HG03175 (cell line): Measurements from ENCODE around the gene ERN1.

ENCODE experiments used
- ATAC-seq: cut with Tn5 transposase; IDR thresholded peaks from one replicate; pipeline ENCODE4 v1.9.1; 2021; ENCODE audit warnings: mild to moderate bottlenecking, moderate library complexity; ENCODE audit not compliant: unreplicated experiment

The ERN1 gene

DNA sequence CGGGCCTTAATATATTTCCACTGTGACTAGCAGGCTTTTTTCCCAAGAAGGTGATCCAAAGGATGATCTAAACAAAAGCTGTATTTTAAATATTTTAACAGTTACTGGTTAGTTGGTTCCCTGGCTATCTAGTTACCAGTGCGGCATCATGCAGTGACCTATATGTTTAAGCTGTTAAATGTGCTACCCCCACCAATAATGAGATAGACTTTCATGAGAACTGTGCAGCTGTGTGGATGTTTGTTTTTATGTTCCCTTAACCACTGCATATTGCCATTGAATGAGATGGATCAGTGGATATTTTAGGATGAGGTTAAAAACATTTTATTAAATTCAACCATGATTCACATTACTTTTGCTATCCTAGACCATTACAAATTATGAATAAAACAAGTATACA is 16.9 kb downstream of the ERN1 start:
- ATAC-seq: no peak

DNA sequence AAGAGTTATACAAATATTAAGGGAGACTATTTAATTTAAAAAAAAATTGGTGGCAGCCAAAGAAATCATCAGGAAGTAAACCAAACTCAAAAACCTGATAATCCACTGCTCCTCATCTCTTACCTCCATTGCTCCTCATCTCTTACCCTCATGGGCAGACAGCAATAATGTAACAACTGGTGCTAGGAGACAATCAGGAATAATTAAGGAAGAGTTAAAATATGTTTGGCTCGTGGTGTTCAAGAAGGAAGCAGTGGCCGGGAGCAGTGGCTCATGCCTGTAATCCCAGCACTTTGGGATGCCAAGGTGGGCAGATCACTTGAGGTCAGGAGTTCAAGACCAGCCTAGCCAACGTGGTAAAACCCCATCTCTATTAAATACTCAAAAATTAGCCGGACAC is 18.1 kb downstream of the ERN1 start:
- ATAC-seq: no peak

DNA sequence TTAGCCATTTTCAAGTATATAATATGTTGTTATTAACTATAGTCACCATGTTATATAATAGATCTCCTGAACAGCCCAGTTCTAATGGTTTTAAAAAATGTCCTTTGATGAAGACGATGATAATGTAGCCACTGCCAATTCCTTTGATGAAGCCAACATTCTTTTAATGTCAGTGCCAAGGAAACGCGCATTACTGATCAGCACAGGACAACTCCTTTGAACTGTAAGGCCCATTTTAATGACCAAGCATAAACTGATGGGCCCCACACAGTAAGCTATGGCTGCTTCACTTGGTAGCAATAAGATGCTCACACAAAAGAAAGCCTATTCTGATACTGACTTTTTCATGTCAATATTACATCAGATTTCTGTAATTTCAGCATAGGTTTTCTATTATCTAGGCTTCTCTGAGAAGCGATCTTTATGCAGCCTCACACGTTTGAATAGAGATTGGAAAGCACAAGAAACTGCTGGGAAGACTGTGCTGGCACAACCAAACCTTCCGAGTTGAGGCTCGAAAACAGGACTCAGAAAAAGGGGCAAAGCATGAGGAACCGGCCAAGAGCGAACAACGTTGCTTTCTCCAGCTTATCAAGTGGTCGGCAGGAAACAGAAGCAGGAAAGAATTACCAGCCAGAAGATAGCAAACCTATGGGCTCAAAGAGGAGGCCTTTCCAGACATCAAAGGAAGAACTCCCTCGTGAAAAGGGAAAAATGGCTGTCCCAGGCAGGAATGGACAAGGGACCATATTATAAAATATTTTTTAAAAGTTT is 19.4 kb downstream of the ERN1 start:
- no peak for ATAC-seq

DNA sequence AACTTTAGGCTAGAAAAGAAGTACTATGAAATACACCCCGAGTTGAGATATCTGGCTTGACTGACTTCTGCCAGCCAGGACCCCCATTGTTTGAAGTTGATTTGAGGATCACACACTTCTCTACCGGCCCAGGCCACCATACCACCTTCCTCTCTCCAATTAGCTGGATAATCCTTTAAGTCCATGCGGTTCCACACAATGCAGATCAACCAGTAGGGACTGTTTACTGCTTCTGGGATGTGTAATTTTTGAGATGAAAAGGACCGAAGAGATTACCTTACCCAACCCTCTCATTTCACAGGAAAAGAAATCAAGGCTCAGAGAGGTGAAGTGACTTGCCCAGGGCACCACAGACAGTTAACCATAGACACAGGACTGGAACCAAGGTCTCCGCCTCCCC is 20.5 kb downstream of the ERN1 start:
- ATAC-seq: no peak

DNA sequence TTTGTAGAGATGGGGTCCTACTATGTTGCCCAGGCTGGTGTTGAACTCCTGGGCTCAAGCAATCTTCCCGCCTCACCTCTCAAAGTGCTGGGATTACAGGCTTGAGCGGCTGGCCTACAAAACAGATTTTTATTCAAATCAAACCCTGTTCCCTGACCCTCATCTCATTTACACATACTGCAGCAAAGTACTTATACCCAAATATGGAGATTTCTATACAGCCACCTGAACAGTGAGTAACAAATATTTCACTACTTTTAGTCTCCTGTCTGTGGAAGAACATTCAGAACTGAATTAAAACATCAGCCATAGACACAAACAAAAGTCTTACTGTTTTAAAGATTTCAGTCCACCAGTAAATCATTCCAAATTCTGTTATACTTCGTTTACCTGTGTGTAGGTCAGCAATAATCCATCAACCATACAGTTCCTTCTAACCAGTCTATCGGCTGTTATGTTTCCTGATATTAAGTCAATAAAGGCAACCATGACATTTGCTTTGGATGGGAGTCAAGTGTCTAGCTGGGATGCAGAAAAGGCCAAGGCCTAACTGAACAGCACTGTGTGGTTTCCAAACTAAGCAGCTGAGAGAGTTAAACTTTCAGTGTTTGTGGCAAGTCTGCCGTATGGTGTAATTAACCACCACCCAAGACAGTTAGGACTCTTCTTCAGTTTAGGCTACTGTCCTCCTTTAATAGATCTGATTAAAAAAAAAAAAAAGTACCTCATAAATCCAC is 22.3 kb downstream of the ERN1 start:
- ATAC-seq: no peak

DNA sequence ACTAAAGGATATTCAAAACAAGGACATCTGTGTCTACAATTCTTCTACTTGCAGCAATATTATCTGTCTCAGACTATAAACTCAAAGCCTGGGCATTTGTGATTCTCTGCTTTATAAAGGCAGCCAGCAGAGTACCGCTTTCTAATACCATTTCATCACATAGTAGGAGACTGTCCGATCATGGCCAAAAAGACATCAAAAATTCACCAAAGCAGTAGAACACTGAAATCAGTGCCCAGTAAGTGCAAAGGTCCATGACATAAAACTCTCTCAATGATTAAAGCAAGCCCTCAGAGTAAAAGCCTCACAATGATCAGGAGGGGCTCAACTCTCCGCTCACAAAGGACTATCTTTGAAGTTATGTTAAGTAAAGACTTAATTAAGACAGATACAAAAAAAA is 23.0 kb downstream of the ERN1 start:
- no peak for ATAC-seq

DNA sequence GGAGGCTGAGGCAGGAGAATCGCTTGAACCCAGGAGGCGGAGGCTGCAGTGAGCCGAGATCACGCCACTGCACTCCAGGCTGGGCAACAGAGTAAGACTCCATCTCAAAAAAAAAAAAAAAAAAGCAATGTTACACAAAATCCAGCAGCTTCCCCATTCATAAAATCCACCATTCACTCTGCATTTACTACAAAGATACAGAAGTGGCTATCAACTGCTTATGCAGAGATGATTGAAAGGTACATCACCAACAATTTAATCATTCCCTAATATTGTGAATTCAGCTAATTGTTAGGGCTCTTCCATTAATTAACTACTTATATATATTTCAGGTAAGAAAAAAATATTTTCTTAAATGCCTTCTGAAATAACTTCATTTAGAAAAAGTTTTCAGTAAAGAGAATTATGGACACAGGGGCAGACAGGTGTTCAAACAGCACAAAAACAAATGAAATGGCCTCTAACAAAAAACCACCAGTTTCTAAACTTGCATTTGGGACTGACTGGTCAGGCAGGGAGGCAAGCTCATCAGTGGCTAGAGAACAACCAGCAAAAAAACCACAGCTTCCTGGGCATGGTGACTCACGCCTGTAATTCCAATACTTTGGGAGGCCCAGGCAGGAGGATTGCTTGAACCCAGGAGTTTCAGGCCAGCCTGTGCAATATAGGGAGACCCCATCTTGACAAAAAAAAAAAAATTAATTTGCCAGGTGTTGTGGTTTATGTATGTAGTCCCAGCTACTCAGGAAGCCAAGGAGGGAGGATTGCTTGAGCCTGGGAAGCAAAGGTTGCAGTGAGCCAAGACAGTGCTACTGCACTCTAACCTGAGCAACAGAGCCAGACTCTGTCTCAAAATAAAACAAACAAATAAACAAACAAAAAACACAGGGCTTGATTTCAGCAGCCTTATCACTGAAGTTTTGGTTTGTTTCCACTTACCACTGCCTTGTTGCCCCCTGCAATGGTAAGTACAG is 26.3 kb downstream of the ERN1 start:
- no peak for ATAC-seq

DNA sequence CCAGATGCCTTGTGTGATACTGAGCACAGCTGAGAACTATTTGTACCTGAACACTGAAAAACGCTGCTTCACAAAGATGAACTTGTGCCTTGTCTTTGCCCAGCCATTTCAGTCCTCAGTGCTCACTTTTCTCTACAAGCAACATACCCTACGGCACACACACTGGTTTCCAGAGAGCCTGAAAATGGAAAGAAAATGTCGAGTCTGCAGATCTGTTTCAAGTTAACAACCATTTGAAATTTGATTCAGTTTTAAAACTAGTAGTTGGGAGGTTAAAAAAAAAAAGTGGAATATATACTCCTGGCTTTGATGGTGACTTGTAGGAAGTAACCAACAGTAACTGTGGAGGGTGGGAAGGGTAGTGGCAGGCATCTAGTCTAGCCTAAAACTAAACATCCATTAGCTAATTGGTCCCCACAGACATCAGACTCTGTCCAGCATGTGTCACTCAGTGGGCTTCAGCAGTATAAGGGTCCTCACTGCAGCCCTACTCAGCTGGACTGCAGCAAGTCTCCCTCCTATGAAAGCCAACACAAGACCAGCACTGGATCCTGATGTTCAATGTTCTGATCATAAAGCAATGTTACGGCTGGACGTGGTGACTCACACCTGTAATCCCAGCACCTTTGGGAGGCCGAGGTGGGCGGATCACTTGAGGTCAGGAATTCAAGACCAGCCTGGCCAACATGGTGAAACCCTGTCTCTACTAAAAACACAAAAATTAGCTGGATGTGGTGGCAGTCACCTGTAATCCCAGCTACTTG is 27.1 kb downstream of the ERN1 start:
- no peak for ATAC-seq

DNA sequence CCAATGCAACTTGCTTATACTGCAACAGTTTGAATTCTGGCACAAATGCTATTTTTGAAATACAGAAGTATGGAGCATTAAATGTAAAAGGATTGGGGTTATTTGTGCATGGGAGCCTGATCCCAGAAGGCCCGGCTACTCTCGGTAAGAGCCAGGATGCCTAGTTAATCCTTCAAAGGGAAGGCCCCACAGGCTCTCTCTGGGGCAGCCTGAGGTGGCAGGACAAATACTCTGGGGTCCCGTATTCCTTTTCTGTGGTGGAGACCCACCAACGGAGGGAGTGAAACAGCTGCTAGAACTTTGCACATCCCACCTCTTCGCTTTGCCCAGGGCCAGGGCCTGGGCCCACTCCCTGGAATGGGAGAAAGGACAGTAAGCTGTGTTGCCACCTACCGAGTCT is 30.4 kb downstream of the ERN1 start:
- no peak for ATAC-seq

DNA sequence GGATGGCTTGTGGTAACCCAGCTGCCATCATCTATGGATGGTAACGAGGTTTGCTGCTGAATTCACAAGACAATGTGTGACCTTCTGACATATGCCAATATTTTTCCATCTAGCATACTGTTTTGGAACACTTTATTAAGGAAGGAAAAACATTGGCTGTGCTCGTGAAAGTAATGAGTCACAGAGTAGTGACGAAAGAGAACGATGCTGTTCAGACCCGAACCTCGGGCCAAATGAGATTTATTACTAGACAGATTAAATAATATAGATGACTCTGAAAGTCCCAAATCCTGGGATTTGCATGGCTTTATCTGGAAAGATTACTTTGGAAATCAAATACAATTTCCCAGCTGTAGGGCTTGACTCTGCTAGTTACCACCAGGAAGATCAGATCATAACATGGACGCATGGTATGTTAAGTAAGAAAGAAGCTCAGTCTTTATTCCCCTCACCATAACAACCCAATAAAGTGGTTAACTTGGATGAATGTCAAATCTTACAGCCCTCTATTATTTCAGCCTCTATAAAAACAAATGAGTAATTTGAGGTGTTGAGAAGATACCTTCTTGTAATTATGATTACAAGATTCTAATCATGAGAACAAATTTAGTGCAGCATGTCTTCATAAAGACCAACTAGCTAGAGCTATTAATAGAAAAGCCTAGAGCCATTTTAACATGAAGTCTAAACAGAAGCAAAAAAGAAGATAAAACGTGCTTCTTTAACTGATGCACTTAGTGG is 32.6 kb downstream of the ERN1 start:
- ATAC-seq: no peak

DNA sequence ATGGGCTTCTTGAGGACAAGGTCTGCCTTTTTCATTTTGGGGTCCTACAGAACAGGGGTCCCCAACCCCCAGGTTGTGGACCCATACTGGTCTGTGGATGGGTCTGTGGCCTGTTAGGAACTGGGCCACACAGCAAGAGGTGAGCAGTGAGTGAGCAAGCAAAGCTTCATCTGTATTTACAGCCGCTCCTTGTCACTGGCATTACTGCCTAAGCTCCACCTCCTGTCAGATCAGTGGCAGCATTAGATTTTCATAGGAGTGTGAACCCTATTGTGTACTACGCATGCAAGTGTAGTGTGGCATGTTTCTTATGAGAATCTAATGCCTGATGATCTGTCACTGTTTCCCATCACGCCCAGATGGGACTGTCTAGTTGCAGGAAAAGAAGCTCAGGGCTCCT is 33.9 kb downstream of the ERN1 start:
- ATAC-seq: no peak

DNA sequence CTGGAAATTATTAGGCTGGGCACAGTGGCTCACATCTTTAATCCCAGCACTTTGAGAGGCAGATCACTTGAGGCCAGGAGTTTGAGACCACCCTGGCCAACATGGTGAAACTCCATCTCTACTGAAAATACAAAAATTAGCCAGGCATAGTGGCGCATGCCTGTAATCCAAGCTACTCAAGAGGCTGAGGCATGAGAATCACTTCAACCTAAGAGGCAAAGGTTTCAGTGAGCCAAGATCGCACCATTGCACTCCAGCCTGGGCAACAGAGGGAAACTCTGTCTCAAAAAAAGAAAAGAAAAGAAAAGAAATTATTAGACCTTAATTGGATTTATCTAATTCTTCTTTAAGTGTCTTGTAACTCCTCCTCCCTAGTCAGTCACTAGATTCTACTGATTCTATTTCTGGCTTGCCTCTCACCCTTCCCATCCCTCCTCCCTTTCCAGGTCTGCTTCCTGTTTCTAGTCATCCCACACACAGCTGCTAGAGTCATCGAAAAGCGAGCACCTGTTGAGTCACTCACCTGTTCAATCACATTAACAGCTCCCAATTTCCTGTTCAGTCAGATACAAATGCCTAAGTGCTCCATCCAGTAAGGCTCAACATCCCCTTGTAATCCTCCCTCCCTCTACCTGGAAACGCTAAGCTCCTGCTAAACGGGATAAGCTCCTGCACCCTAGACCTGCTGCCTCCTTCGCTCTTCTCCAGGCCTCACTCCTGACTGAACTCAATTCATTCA is 34.6 kb downstream of the ERN1 start:
- ATAC-seq: no peak

DNA sequence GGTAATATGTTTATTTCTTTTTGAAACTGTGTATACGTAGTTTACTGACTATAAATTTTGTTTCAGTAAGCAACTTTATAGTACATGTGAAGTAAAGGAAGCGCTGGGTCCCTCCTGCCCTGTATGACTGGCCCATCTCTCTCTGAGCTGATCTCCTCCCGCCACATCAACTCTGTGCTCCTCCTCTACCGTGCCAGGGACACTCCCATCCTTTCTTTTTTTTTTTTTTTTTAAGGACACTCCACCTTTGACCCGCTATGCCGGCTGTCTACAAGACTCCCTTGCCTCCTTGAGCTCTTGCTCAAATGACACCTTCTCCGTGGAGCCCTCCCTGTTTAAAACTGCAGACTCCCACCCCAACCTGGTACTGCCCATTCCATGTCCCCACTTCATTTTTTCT is 35.5 kb downstream of the ERN1 start:
- ATAC-seq: no peak

DNA sequence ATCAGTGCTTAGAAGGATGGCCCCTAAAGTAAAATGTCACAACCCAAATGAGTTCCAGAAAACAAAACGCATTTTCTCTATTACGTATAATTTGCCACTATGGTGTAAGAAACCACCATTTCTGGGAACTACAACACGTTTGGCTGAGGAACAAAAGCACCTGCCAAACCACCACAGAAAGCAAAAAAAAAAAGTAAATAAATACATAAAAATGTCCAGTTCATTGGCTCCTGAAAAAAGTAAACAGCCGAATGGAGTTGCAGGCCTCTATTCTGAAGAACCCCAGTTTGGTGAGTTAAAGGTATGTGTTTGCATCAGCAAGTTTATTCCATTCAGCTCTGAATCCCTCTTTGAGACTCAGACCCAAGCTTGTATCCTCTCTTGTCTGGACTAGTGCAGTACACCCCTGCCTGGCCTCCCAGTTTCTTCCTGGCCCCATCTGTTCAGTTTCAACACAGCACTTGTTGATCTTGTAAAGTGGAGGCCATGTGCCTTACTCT is 36.9 kb downstream of the ERN1 start:
- ATAC-seq: no peak

DNA sequence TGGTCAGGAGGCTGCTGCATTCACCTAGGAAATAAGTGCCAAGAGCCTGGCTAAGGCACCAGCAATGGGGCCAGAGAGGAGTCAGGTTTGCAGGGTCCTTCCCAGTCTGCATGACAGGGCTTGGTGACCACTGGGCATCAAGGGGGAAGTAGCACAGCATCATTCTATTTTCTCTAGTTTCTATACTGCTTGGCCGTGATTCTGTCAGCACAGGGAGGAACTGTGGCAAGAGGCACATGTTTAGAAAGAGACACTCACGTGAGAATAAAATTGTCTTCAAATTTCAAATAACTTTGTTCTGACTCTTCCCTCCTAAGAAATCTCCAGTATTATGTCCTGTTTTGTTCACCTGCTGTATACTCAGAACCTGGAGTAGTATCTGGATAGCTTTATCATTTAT is 37.8 kb downstream of the ERN1 start:
- no peak for ATAC-seq

DNA sequence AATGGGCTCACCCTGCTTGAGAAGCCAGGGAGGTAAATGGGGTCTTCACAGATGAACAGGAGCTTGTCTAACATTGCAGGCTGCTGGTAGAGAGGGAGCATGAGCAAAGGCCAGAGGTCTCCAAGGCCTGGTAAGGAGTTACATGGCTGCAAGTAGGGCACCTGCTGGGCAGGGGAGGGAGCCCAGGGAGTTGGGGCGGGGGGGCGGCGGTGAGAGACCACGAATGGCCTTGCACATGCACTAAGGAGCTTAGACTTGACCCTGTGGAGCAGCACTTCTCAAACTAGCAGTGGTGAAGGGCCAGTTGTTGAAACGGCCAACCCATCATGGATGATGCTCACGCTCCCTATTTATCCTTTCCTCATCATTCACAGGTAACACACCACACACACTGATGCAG is 38.4 kb downstream of the ERN1 start:
- ATAC-seq: no peak

DNA sequence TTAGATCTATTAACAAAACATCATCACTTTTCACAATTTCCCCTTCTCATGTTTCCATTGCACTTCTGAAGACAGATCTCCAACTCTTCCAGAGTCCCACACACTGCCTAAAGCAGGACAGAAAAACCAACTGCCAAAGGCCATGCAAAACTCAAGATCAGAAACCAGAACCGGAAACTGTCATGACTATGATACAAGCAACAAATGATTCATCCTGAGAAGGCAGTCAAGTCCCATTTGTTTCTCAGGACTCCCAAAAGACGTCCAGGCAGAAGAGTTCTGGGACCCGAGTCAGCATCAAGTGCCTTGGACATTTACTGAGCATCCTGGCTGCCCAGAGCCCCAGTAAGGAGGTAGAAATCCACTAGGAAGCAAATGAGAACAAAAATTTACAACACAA is 38.8 kb downstream of the ERN1 start:
- ATAC-seq: peak; percentile 59

DNA sequence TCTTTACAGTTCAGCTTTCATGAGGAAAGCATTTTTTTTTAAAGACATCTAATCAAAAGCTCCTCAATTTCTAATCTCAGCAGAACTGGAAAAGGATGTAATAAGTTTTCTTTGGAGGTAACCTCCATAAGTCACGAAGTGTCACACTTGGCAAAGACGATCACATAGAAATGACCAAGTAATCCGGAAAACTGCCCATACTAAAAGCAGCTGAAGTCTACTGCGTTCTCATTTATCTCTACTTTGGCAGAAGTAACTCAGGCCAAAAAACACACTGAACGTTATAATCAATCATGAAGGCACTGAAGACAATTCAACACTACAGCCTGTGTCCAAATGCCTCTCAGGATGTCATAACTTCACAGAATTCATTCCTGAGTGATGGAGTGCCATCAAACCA is 39.8 kb downstream of the ERN1 start:
- ATAC-seq: no peak
